Measurements from ENCODE around the gene SCYGR8. TPM values are rescaled to one million over a fixed set of nuclear protein-coding genes. Genes with fewer than 3 reads are reported as not detected.

Gene SCYGR8
- total RNA-seq, 1 donor from 2014 or later: not detected

DNA sequence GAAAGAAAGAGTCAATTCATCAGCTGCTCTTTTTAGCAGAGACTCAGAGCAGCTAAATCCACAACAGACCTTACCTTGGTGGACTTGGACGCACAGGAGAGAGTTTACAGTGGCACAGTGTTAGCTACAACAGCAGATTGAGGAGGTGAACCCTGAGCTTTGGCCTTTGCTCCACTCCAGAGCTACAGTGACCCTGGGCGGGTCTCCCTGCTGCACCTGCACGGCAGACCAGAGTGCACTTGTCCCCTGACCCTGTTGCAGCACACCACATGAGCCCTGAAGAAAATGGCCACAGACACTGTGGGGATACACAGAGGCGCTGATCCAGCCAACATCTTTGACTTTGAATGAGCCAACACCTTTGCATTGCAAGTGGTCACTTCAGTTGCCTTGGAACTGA is 38.8 kb upstream of the SCYGR8 start:
- DNase-seq (ENCODE audit: low spot score): no peak
- H3K9me3 Mint-ChIP-seq (ENCODE audit: low read depth): no peaks in the 10 kb centered on the region
- TF ChIP-seq CTCF (IDR thresholded peaks at IDR 0.05): no peak
- no peak overlapping the region for H3K27ac Mint-ChIP-seq (ENCODE audit: unreplicated experiment)
- H3K27me3 Mint-ChIP-seq (ENCODE audit: low read depth): peaks cover 8% of the 10 kb centered on the region
- H3K36me3 Mint-ChIP-seq (ENCODE audit: low read depth): no peaks in the 10 kb centered on the region
- H3K4me1 Mint-ChIP-seq (ENCODE audit: low read depth): peaks cover 6% of the 10 kb centered on the region
- no peak overlapping the region for H3K4me3 Mint-ChIP-seq (ENCODE audit: unreplicated experiment)

DNA sequence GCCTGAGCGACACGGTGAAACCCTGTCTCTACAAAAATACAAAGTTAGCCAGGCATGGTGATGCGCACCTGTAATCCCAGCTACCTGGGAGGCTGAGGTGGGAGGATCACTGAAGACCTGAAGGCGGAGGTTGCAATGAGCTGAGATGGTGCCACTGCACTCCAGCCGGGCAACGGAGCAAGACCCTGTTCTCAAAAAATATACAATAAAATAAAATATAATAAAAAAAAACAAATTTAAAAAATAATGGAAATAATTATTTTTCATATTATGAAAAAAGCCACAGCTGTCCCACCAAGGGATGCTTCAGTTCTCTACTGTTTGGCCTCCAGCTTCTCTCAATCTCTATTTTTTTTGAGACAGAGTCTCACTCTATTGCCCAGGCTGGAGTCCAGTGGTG is 38.3 kb upstream of the SCYGR8 start:
- Mint-ChIP-seq H3K4me3 (ENCODE audit: unreplicated experiment) (no peak overlapping the region), H3K27ac (ENCODE audit: unreplicated experiment) (no peak overlapping the region), H3K9me3 (ENCODE audit: low read depth) (no peaks in the 10 kb centered on the region), H3K36me3 (ENCODE audit: low read depth) (no peaks in the 10 kb centered on the region), H3K4me1 (ENCODE audit: low read depth) (peaks cover 6% of the 10 kb centered on the region), H3K27me3 (ENCODE audit: low read depth) (peaks cover 10% of the 10 kb centered on the region)
- no peak for DNase-seq (ENCODE audit: low spot score)
- TF ChIP-seq CTCF (IDR thresholded peaks at IDR 0.05): no peak

DNA sequence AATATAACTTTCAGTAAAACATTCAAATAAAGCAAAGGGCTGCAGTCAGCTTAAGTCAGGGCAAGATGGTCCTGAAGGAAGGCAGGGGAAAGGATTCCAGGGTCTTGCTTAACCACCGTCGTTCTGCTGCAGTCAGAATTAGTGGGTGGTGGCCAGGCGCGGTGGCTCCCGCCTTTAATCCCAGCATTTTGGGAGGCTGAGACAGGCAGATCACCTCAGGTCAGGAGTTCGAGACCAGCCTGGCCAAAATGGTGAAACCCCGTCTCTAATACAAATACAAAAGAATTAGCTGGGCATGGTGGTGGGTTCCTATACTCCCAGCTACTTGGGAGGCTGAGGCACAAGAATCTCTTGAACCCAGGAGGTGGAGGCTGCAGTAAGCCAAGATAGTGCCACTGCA is 34.7 kb upstream of the SCYGR8 start:
- Mint-ChIP-seq H3K27me3 (ENCODE audit: low read depth) (peaks cover 15% of the 10 kb centered on the region), H3K4me1 (ENCODE audit: low read depth) (no peaks in the 10 kb centered on the region), H3K27ac (ENCODE audit: unreplicated experiment) (no peak overlapping the region), H3K4me3 (ENCODE audit: unreplicated experiment) (no peak overlapping the region), H3K9me3 (ENCODE audit: low read depth) (no peaks in the 10 kb centered on the region), H3K36me3 (ENCODE audit: low read depth) (no peaks in the 10 kb centered on the region)
- no peak for DNase-seq (ENCODE audit: low spot score)
- TF ChIP-seq CTCF (IDR thresholded peaks at IDR 0.05): no peak

GRCh38 chr2:227713291-227713690 is 32.4 kb upstream of the SCYGR8 start:
- Mint-ChIP-seq H3K9me3 (ENCODE audit: low read depth) (no peaks in the 10 kb centered on the region), H3K4me1 (ENCODE audit: low read depth) (peaks cover 8% of the 10 kb centered on the region), H3K4me3 (ENCODE audit: unreplicated experiment) (no peak overlapping the region), H3K36me3 (ENCODE audit: low read depth) (no peaks in the 10 kb centered on the region), H3K27ac (ENCODE audit: unreplicated experiment) (no peak overlapping the region), H3K27me3 (ENCODE audit: low read depth) (peaks cover 24% of the 10 kb centered on the region)
- DNase-seq (ENCODE audit: low spot score): no peak
- no peak for TF ChIP-seq CTCF (IDR thresholded peaks at IDR 0.05)

DNA sequence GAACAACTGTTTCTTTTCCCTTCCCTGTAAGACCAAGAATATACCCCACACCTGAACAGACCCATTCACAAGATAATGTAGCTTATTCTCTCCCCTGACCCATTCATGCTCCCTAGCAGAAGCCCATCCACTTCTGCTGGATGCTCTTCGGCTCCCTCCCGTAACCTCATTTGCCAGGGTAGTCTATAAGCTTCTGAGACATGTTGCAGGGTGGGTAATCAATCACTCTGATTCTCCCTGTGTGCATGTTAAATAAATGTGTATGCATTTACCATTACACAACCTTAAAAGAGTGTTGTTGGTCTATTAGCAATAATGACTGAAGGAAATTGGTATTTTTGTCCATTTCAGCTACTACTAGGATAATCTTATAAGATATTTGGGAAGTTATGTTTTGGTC is 29.2 kb upstream of the SCYGR8 start:
- Mint-ChIP-seq H3K9me3 (ENCODE audit: low read depth) (no peaks in the 10 kb centered on the region), H3K27me3 (ENCODE audit: low read depth) (peaks cover 18% of the 10 kb centered on the region), H3K4me3 (ENCODE audit: unreplicated experiment) (no peak overlapping the region), H3K36me3 (ENCODE audit: low read depth) (no peaks in the 10 kb centered on the region), H3K4me1 (ENCODE audit: low read depth) (peaks cover 8% of the 10 kb centered on the region), H3K27ac (ENCODE audit: unreplicated experiment) (no peak overlapping the region)
- no peak for DNase-seq (ENCODE audit: low spot score)
- no peak for TF ChIP-seq CTCF (IDR thresholded peaks at IDR 0.05)

Measured in chondrocyte (in vitro differentiated cells).